ENCODE data around the gene PACSIN3.
"Not testable (repeated sequence)": the region's sequence is repeated elsewhere in the genome, so short reads cannot be mapped to it uniquely, and the experiment has no call there.

Gene PACSIN3

DNA sequence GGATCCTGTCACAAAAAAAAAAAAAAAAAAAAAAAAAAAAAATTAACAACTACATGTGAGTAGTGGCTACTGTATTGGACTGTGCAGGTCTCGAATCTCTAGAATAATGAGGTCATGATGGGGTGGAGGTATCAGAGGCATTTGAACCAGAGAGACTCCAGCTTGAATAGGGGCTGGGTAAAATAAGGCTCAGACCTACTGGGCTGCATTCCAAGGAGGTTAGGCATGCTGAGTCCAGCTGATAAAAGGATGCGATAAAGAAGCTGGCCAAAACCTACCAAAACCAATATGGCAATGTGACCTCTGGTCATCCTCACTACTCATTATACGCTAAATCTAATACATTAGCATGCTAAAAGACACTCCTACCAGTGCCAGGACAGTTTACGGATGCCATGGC, 5.9 kb upstream of the PACSIN3 start:
- no peak overlapping the region for H3K4me3 ChIP-seq (ENCODE audit: low read length)
- H3K9ac ChIP-seq (ENCODE audit: low read length) = no peak overlapping the region
- H3K27me3 ChIP-seq (replicated peaks; ENCODE audit: control insufficient read depth, insufficient read depth, low read length) = no peaks in the 10 kb centered on the region
- DNase-seq (ENCODE audit: low read depth) = no peak
- no peaks in the 10 kb centered on the region for H3K36me3 ChIP-seq (ENCODE audit: control insufficient read depth, insufficient read depth, low read length, severe bottlenecking)
- no peaks in the 10 kb centered on the region for H3K9me3 ChIP-seq (ENCODE audit: control insufficient read depth, low read length)
- peaks cover 6% of the 10 kb centered on the region for H3K4me1 ChIP-seq (ENCODE audit: control insufficient read depth, insufficient read depth, low read length)

DNA sequence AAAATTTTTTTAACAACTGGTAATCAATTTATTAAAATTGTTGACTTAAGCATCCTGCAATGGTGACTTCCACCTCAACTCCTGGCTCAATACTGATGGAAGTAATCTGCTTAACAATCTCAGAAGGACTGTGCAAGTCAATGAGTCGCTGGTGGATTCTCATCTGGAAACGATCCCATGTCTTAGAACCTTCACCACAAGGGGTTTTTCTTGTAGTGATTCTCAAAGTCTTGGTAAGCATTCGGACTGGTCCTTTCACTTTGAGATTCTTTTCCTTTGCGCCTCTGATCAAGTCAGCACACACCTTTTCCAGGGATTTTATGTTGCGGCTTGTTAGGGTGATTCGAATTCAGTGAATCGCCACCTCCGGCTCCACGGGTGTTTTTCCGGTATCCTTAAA, 4.9 kb upstream of the PACSIN3 start:
- not testable (repeated sequence) for H3K27me3 ChIP-seq (replicated peaks; ENCODE audit: control insufficient read depth, insufficient read depth, low read length); H3K9me3 ChIP-seq (ENCODE audit: control insufficient read depth, low read length); H3K36me3 ChIP-seq (ENCODE audit: control insufficient read depth, insufficient read depth, low read length, severe bottlenecking); H3K9ac ChIP-seq (ENCODE audit: low read length); H3K4me3 ChIP-seq (ENCODE audit: low read length)
- peaks cover 12% of the 10 kb centered on the region for H3K4me1 ChIP-seq (ENCODE audit: control insufficient read depth, insufficient read depth, low read length)
- peak; percentile 7 for DNase-seq (ENCODE audit: low read depth)

DNA sequence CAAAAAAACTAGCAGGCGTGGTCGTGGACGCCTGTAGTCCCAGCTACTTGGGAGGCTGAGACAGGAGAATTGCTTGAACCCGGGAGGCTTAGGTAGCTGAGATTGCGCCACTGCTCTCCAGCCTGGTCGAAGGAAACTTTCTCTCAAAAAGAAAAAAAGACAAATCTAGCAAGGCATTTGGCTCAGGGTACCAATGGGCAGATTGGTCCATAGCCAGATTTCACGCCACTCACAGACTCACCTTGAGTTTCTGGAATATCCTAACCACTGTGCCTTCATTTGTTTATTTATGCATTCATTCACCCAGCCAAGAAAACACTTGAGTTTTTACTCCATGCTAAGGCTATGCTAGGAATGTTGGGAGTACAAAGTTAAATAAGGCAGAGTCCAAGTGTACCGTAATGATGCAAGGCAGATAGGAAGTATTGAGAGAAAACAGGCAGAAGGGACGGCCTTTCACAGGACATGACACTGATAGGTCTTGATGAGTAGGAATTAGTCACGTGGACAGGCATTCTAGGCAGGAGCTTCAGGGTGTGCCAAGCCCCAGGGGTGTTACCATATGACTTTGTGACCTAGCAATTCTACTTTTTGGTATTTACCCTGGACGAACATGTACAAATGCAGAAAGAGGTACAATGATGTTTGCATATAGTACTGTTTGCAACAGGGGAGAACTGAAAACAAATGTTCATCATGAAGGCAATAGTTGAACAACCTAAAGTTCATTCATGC, 3.0 kb upstream of the PACSIN3 start:
- Histone ChIP-seq H3K36me3 (ENCODE audit: control insufficient read depth, insufficient read depth, low read length, severe bottlenecking) (no peaks in the 10 kb centered on the region), H3K27me3 (replicated peaks; ENCODE audit: control insufficient read depth, insufficient read depth, low read length) (no peaks in the 10 kb centered on the region), H3K9ac (ENCODE audit: low read length) (no peak overlapping the region), H3K9me3 (ENCODE audit: control insufficient read depth, low read length) (no peaks in the 10 kb centered on the region), H3K4me3 (ENCODE audit: low read length) (no peak overlapping the region), H3K4me1 (ENCODE audit: control insufficient read depth, insufficient read depth, low read length) (peaks cover 26% of the 10 kb centered on the region)
- DNase-seq (ENCODE audit: low read depth) = peak; percentile 88

DNA sequence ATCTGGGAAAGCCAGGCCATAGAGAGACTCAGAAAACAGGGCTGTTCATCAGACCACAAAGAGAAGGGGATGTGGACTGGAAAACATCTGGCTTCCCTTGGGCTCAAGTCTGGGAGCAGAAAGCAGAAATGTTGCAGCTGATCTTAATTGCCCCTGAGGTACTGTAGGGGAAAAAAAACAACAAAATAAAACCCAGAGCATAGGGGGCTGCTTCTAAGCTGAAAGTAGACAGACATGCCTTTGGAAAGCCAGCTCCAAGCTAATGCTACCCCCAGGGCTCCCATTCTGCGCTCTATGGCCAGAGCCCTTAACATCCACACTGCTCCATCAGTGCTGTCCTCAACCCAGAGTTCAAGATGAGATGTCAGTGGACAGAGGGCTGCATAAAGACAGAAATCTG, 2.0 kb upstream of the PACSIN3 start:
- no peak overlapping the region for H3K9ac ChIP-seq (ENCODE audit: low read length)
- H3K36me3 ChIP-seq (ENCODE audit: control insufficient read depth, insufficient read depth, low read length, severe bottlenecking) = no peaks in the 10 kb centered on the region
- DNase-seq (ENCODE audit: low read depth) = peak; percentile 58
- H3K4me1 ChIP-seq (ENCODE audit: control insufficient read depth, insufficient read depth, low read length) = peaks cover 30% of the 10 kb centered on the region
- H3K9me3 ChIP-seq (ENCODE audit: control insufficient read depth, low read length) = no peaks in the 10 kb centered on the region
- no peaks in the 10 kb centered on the region for H3K27me3 ChIP-seq (replicated peaks; ENCODE audit: control insufficient read depth, insufficient read depth, low read length)
- H3K4me3 ChIP-seq (ENCODE audit: low read length) = no peak overlapping the region

DNA sequence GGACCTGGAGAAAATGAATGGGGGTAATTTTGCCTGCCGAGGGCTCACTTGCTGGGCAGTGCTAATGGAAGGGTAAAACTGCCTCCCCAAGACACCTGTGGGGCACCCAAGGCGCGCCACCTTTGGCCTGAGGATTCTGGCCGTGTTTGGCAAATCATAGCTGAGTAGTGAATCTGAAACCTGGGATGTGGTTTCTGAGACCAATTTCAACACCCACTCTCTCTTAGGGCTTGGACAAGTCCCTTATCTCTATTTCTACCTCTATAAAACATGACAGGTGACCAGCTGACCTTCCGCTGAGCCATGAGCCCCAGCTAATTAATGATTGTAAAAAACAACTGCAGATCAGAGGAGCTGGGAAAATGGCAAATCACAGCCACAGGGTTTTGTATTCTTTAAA, 1.5 kb upstream of the PACSIN3 start:
- Histone ChIP-seq H3K27me3 (replicated peaks; ENCODE audit: control insufficient read depth, insufficient read depth, low read length) (no peaks in the 10 kb centered on the region), H3K9ac (ENCODE audit: low read length) (no peak overlapping the region), H3K4me1 (ENCODE audit: control insufficient read depth, insufficient read depth, low read length) (peaks cover 30% of the 10 kb centered on the region), H3K36me3 (ENCODE audit: control insufficient read depth, insufficient read depth, low read length, severe bottlenecking) (no peaks in the 10 kb centered on the region), H3K4me3 (ENCODE audit: low read length) (peak overlapping the region; percentile 72), H3K9me3 (ENCODE audit: control insufficient read depth, low read length) (no peaks in the 10 kb centered on the region)
- DNase-seq (ENCODE audit: low read depth) = no peak

DNA sequence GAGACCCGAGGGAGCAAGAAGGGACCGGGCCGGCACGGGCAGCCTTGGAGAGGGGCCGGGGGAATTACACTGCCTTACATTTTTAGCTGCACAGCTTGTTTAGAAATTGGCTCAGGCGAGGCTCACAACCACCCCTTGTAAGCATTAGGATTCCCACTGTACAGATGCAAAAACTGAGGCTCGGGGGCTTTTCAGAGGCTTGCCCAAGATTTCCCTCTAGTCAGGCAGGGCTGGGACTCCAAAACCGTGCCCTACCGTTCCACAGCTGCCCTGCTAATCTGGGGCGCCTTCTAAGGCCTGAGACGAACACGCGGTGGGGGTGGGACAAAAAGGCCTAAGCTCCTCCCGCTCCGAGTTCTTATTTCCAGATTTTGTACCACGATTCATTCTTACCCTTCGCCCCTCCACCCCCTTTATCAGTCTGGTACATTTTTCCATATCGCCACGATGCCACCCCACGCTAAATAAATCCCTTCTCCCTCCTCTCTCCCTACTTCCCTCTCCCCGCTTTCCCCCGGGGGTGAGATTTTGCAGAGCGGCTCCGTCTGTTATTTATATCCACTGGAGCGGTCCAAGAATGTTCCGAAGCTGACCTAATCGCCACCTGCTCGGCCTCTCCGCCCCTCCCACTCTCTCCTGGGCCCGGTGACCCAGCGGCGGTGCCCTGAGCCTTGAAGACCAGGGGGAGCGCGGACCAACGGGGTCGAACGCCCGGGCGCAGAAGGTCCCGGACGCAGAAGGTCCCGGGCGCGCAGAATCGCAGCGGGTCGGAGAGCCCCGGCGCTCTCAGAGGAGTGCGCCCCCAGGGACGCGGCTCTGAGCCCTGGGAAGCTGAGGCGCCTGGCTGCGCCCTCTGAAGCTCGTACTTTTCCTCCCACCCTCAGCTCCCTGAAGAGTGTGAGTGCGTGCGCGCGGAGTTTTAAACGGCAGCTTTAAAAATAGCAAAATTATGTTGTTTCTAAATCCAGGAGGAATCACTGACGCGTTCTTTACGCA, 764 bp upstream of the PACSIN3 start:
- Histone ChIP-seq H3K27me3 (replicated peaks; ENCODE audit: control insufficient read depth, insufficient read depth, low read length) (no peaks in the 10 kb centered on the region), H3K36me3 (ENCODE audit: control insufficient read depth, insufficient read depth, low read length, severe bottlenecking) (no peaks in the 10 kb centered on the region), H3K4me1 (ENCODE audit: control insufficient read depth, insufficient read depth, low read length) (peaks cover 30% of the 10 kb centered on the region), H3K9me3 (ENCODE audit: control insufficient read depth, low read length) (no peaks in the 10 kb centered on the region), H3K4me3 (ENCODE audit: low read length) (peak overlapping the region; percentile 72), H3K9ac (ENCODE audit: low read length) (peak overlapping the region; percentile 9)
- DNase-seq (ENCODE audit: low read depth) = peak; percentile 70

DNA sequence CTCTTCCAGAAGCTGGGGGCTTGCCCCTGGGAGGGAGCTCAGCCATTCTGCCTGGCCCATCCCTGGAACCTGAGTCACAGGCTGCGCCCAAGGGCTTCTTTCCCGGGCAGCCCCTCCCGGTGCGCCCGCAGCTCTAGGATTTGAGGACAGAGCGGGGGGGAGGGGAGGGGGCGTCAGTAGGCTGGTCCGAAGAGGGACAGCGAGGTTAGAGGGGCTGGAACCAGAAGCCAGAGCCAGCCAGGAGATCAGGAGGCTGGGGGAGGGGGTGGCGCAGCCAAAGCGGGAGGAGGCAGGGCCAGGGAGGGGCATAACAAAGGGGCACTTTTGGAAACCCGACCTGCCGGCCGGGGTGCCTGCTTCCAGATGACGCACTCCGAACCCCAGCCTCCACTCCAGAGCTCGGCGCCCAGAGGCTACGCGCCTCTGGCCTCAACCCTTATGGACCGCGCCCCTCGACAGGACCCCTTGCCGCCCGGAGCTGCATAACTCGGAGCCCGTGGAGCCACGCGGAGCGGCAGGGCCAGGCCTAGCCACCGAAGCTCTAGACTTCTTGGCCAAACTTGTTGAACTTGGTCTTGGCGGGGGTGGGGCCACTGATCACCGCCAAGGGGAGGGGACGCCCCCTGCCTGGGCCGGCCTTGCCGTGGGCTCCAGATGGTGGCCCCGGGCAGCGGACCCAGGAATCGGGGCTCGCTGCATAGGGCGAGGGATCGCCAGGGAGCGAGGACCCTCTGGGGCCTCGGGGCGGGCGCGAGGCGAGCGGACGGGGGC, 744 bp downstream of the PACSIN3 start:
- peak overlapping the region; percentile 80 for H3K4me3 ChIP-seq (ENCODE audit: low read length)
- peak; percentile 81 for DNase-seq (ENCODE audit: low read depth)
- H3K36me3 ChIP-seq (ENCODE audit: control insufficient read depth, insufficient read depth, low read length, severe bottlenecking) = no peaks in the 10 kb centered on the region

DNA sequence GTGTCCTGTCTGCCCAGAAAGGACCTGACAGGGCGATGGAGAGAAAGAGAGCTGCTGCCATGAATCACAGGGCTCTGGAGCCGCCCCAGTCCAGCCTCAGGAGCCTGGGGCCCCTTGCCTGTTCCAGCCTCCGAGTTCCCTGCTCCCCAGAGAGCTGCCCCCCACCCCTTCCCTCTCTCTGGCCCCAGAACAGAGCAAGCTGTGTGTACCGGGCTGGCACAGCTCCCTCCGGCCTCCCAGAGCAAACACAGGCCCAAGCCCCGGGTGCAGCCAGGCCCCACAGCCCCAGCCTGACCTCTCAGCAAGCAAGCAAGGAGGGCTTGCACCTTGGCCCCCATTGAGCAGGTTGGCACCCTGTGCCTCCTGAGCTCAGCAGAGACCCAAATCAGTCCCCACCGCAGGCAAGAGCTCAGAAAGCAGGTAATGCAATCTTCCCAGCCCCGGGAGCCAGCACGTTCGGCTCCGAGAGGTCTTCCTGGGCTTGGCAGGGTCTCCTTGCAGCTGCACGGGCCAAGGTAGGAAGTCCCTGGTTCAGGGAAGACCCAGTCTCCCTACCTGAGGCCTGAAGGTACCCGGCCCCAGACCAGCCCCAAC, 1.4 kb downstream of the PACSIN3 start:
- Histone ChIP-seq H3K27me3 (replicated peaks; ENCODE audit: control insufficient read depth, insufficient read depth, low read length) (no peaks in the 10 kb centered on the region), H3K9me3 (ENCODE audit: control insufficient read depth, low read length) (no peaks in the 10 kb centered on the region), H3K4me3 (ENCODE audit: low read length) (peak overlapping the region; percentile 80), H3K36me3 (ENCODE audit: control insufficient read depth, insufficient read depth, low read length, severe bottlenecking) (no peaks in the 10 kb centered on the region), H3K4me1 (ENCODE audit: control insufficient read depth, insufficient read depth, low read length) (peaks cover 30% of the 10 kb centered on the region), H3K9ac (ENCODE audit: low read length) (peak overlapping the region; percentile 79)
- DNase-seq (ENCODE audit: low read depth) = peak; percentile 41

More for the DNA sequence above, 744 bp downstream of the PACSIN3 start:
- no peaks in the 10 kb centered on the region for H3K27me3 ChIP-seq (replicated peaks; ENCODE audit: control insufficient read depth, insufficient read depth, low read length)
- peak overlapping the region; percentile 79 for H3K9ac ChIP-seq (ENCODE audit: low read length)
- H3K4me1 ChIP-seq (ENCODE audit: control insufficient read depth, insufficient read depth, low read length) = peaks cover 30% of the 10 kb centered on the region
- H3K9me3 ChIP-seq (ENCODE audit: control insufficient read depth, low read length) = no peaks in the 10 kb centered on the region

DNA sequence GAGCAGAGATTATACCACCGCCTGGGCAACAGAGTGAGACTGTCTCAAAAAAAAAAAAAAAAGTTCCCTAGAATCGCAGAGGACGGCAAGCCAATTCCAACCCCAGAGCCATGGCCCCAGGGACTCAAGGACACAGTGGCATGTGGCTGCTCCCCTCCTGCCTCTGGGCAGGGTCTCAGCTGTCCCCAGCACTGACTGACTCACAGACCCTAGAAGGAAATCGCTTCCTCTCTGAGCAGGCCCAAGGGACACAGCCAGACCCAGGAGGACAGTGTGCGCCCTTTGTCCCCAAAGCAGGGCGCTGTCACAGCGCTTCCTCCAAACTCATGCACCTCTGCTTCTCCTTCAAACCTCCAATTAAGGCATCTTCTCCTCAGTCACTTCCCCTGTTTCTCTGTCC, 2.3 kb downstream of the PACSIN3 start:
- Histone ChIP-seq H3K27me3 (replicated peaks; ENCODE audit: control insufficient read depth, insufficient read depth, low read length) (no peaks in the 10 kb centered on the region), H3K9ac (ENCODE audit: low read length) (no peak overlapping the region), H3K4me3 (ENCODE audit: low read length) (no peak overlapping the region), H3K4me1 (ENCODE audit: control insufficient read depth, insufficient read depth, low read length) (peaks cover 27% of the 10 kb centered on the region), H3K9me3 (ENCODE audit: control insufficient read depth, low read length) (no peaks in the 10 kb centered on the region), H3K36me3 (ENCODE audit: control insufficient read depth, insufficient read depth, low read length, severe bottlenecking) (no peaks in the 10 kb centered on the region)
- no peak for DNase-seq (ENCODE audit: low read depth)

DNA sequence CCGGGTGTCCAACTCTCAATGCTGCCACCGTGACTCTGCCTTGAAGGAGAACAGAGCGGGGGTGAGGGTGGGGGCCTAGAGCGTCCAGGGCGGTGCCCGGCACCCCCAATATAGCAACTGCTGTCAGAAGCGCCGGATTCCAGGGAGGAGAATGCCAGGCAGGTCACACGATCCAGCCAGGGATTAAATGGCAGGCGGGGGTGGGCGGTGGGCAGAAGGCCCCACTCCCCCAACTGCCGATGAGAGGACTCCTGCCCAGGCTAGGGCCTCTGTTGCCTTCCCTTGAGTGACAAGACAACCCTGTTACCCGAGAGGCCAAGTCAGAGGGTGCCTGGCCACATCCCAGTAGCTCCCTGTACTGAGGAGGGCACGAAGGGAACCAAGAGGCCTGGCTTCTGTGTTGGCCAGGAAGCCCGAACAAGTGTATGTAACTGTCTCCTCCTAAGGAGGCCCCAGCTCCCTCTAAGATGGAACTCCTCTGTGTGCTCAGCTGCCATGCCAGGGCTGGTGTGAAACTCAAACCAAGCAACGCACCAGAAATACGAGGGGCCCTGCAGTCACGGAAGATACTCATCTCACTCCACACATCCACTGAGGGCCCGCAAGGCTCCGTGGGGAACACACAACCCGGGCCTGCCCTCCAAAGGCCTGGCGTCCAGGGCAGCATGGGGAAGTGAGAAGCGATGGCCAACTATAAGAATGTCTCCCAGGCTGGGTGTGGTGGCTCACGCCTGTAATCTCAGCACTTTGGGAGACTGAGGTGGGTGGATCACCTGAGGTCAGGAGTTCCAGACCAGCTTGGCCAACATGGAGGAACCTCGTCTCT, 3.0 kb downstream of the PACSIN3 start:
- Histone ChIP-seq H3K4me3 (ENCODE audit: low read length) (no peak overlapping the region), H3K4me1 (ENCODE audit: control insufficient read depth, insufficient read depth, low read length) (peaks cover 28% of the 10 kb centered on the region), H3K9ac (ENCODE audit: low read length) (no peak overlapping the region), H3K36me3 (ENCODE audit: control insufficient read depth, insufficient read depth, low read length, severe bottlenecking) (no peaks in the 10 kb centered on the region), H3K27me3 (replicated peaks; ENCODE audit: control insufficient read depth, insufficient read depth, low read length) (no peaks in the 10 kb centered on the region), H3K9me3 (ENCODE audit: control insufficient read depth, low read length) (no peaks in the 10 kb centered on the region)
- DNase-seq (ENCODE audit: low read depth) = no peak
